HepG2 (cell line): ENCODE measurements around the gene OR10H2. TPM values are rescaled to one million over a fixed set of nuclear protein-coding genes. Genes with fewer than 3 reads are reported as not detected.

ENCODE experiments used
- ATAC-seq: fragments of 200-7000 bp; cut with Tn5 transposase; 3 replicates; pipeline ENCODE4 v1.9.1; 2020; ENCODE audit warnings: mild to moderate bottlenecking, moderate library complexity
- BruUV-seq: library from RNA; stranded (reverse); fragments of 400-500 nt; replicated peaks from 2 replicates; lab custom pipeline; 2021; lab: Mats Ljungman, UMichigan
- CTCF ChIA-PET: fragments of 300-600 bp; formaldehyde crosslinking; extraction: SDS; loops from one replicate; lab custom pipeline; 2021; ENCODE audit warnings: low total read pairs, inconsistent platforms, low intra/inter-chr PET ratio; lab: Yijun Ruan, JAX
- POLR2A ChIA-PET: fragments of 350-600 bp; sonication (Branson Sonifier 250); formaldehyde crosslinking; loops from one replicate; lab custom pipeline; 2020; ENCODE audit warnings: antibody characterized with exemption, inconsistent platforms; lab: Yijun Ruan, JAX
- DNase-seq: peaks from one replicate; pipeline ENCODE4 v3.0.0-alpha.2; 2015; ENCODE audit warnings: low spot score
- FAIRE-seq: peaks from 3 replicates; lab custom pipeline; 2011; peaks lifted over from hg19 to GRCh38; lab: Jason Lieb, UNC
- H2AFZ ChIP-seq: one replicate; pipeline ENCODE4 v1.6.1; 2011; ENCODE audit warnings: low read length, inconsistent platforms
- H3K27ac ChIP-seq: fragments of 300-600 bp; 3 replicates; pipeline ENCODE4 v1.8.0; 2011; ENCODE audit warnings: mixed run types, mild to moderate bottlenecking, mixed read lengths, low read length, inconsistent platforms; ENCODE audit not compliant: insufficient read depth; ENCODE audit errors: extremely low read length
- H3K27me3 ChIP-seq, 2 experiments: fragments of 200-600 bp in 1 of 2; 2 replicates in 1 of 2; 3 replicates in 1 of 2; pipeline versions ENCODE4 v1.6.0 to v1.8.0; 2011; ENCODE audit warnings: low read length in 2 of 2, mild to moderate bottlenecking in 2 of 2, moderate library complexity in 2 of 2, inconsistent platforms in 1 of 2; ENCODE audit not compliant: insufficient read depth in 2 of 2, control insufficient read depth in 1 of 2
- H3K36me3 ChIP-seq, 2 experiments: fragments of 200-600 bp in 1 of 2; replicated peaks in 1 of 2; 2 replicates in 1 of 2; 3 replicates in 1 of 2; pipeline versions ENCODE4 v1.5.1 to v1.8.0; 2011; ENCODE audit warnings: low read length in 2 of 2, inconsistent platforms in 1 of 2; ENCODE audit not compliant: insufficient read depth in 2 of 2, control insufficient read depth in 1 of 2
- H3K4me1 ChIP-seq: 2 replicates; pipeline ENCODE4 v1.5.1; 2012; ENCODE audit warnings: low read length, inconsistent platforms; ENCODE audit not compliant: insufficient read depth
- H3K4me2 ChIP-seq: 2 replicates; pipeline ENCODE4 v1.6.0; 2011; ENCODE audit warnings: low read depth, low read length, inconsistent platforms
- H3K4me3 ChIP-seq, 3 experiments: fragments of 200-600 bp in 1 of 3; sonication (generic), shearing (Covaris generic) in 1 of 3; replicated peaks in 1 of 3; 2 replicates each; pipeline ENCODE4 v1.5.1; 2011 to 2016; ENCODE audit warnings: low read length in 3 of 3, inconsistent platforms in 2 of 3, low read depth in 2 of 3, mild to moderate bottlenecking in 2 of 3, control low read depth in 1 of 3, mixed read lengths in 1 of 3; ENCODE audit not compliant: insufficient read depth in 1 of 3
- H3K79me2 ChIP-seq: one replicate; pipeline ENCODE4 v1.6.1; 2011; ENCODE audit warnings: low read length, inconsistent platforms; ENCODE audit not compliant: insufficient read depth
- H3K9ac ChIP-seq: 2 replicates; pipeline ENCODE4 v1.6.0; 2011; ENCODE audit warnings: mild to moderate bottlenecking, low read depth, low read length, inconsistent platforms; ENCODE audit not compliant: insufficient read depth
- H3K9me3 ChIP-seq: 2 replicates; pipeline ENCODE4 v1.5.1; 2012; ENCODE audit warnings: mild to moderate bottlenecking, low read length
- H4K20me1 ChIP-seq: 2 replicates; pipeline ENCODE4 v1.6.0; 2011; ENCODE audit warnings: inconsistent platforms, mild to moderate bottlenecking, low read length, moderate library complexity; ENCODE audit not compliant: insufficient read depth
- DBP ChIP-seq: sonication (generic); formaldehyde crosslinking; IDR thresholded peaks from 2 replicates; pipeline ENCODE4 v1.4.0; 2020; ENCODE audit warnings: missing genetic modification reagents; ENCODE audit errors: not compliant biosample characterization
- GABPA ChIP-seq, 2 experiments: IDR thresholded peaks; 2 replicates each; pipeline ENCODE4 v1.6.1; 2011 to 2016; ENCODE audit warnings: low read depth in 2 of 2, low read length in 1 of 2, missing biosample characterization in 1 of 2, missing genetic modification characterization in 1 of 2
- HDAC2 ChIP-seq: sonication (generic); formaldehyde crosslinking; IDR thresholded peaks from 2 replicates; pipeline ENCODE4 v1.4.0; 2020; ENCODE audit warnings: missing genetic modification reagents
- HMGXB4 ChIP-seq, 2 experiments: sonication (generic) in 1 of 2; formaldehyde crosslinking in 1 of 2; IDR thresholded peaks; 2 replicates each; pipeline versions ENCODE4 v1.4.0 to v1.6.1; 2018 to 2020; ENCODE audit warnings: missing genetic modification reagents in 2 of 2, borderline replicate concordance in 1 of 2, low read depth in 1 of 2, mild to moderate bottlenecking in 1 of 2, missing biosample characterization in 1 of 2
- HNF1B ChIP-seq: sonication (generic); formaldehyde crosslinking; IDR thresholded peaks from 2 replicates; pipeline ENCODE4 v1.5.1; 2020; ENCODE audit warnings: mild to moderate bottlenecking, moderate library complexity, missing genetic modification reagents
- HOMEZ ChIP-seq: IDR thresholded peaks from 2 replicates; pipeline ENCODE4 v1.6.1; 2016; ENCODE audit warnings: low read depth
- JUN ChIP-seq: sonication (generic); formaldehyde crosslinking; IDR thresholded peaks from 2 replicates; pipeline ENCODE4 v1.4.0; 2020; ENCODE audit warnings: mild to moderate bottlenecking, missing genetic modification reagents
- NFRKB ChIP-seq: fragments of 450-650 bp; IDR thresholded peaks from 2 replicates; pipeline ENCODE4 v1.6.1; 2017
- PCBP1 ChIP-seq: fragments of 200-400 bp; formaldehyde crosslinking; IDR thresholded peaks from 2 replicates; pipeline ENCODE4 v1.6.1; 2017; ENCODE audit warnings: mild to moderate bottlenecking, low read depth, low read length, borderline replicate concordance
- RAD21 ChIP-seq: fragments of 450-650 bp; formaldehyde crosslinking; IDR thresholded peaks from 2 replicates; pipeline ENCODE4 v1.5.0; 2020; ENCODE audit warnings: mild to moderate bottlenecking
- TAF15 ChIP-seq: fragments of 200-400 bp; formaldehyde crosslinking; IDR thresholded peaks from one replicate; pipeline ENCODE4 v1.6.1; 2018; ENCODE audit warnings: mild to moderate bottlenecking, low read depth, low read length; ENCODE audit not compliant: poor library complexity, severe bottlenecking
- TCF12 ChIP-seq, 2 experiments: fragments of 450-650 bp in 1 of 2; sonication (generic) in 1 of 2; formaldehyde crosslinking in 1 of 2; IDR thresholded peaks; 2 replicates each; pipeline versions ENCODE4 v1.6.1 to v1.8.0; 2017 to 2022; ENCODE audit warnings: antibody characterized with exemption in 1 of 2, mild to moderate bottlenecking in 1 of 2, missing genetic modification reagents in 1 of 2, moderate library complexity in 1 of 2
- ZNF354B ChIP-seq: sonication (generic); formaldehyde crosslinking; IDR thresholded peaks from 2 replicates; pipeline ENCODE4 v1.8.0; 2022; ENCODE audit warnings: mild to moderate bottlenecking, missing genetic modification reagents
- ZNF460 ChIP-seq: sonication (generic); formaldehyde crosslinking; IDR thresholded peaks from 2 replicates; pipeline ENCODE4 v1.5.1; 2020; ENCODE audit warnings: missing genetic modification reagents, mild to moderate bottlenecking, borderline replicate concordance
- ZNF572 ChIP-seq: sonication (generic); formaldehyde crosslinking; IDR thresholded peaks from 2 replicates; pipeline ENCODE4 v1.5.1; 2020; ENCODE audit warnings: mild to moderate bottlenecking, missing genetic modification reagents
- WGBS: methylation state at CpG from one replicate; pipeline ENCODE4 v1.1.6; 2017; ENCODE audit warnings: low lambda C conversion rate; 5-methylcytosine and 5-hydroxymethylcytosine counted together
- in situ Hi-C: cut with HindIII; loops from 2 replicates; pipeline ENCODE4 v1.10.0; 2017; ENCODE audit warnings: low pct_unique_long_range_greater_than_20kb; ENCODE audit not compliant: extremely low pct_ligation_motif_present
- intact Hi-C: fragments of 100-400 bp; cut with micrococcal nuclease; formaldehyde crosslinking; loops from one replicate; pipeline ENCODE4 v1.10.0; 2022; ENCODE audit not compliant: unreplicated experiment
- polyA plus RNA-seq, 8 experiments: library from polyadenylated mRNA; depleted of rRNA in 3 of 8; stranded (reverse) in 7 of 8; unstranded in 1 of 8; fragments of >200 nt; fragmentation: Illumina TruSeq in 4 of 8; extraction: Trizol in 4 of 8; gene quantifications; 2 replicates each; pipeline versions ENCODE4 v1.2.1 to v1.2.3, GENCODE V29; 2011 to 2016; ENCODE audit warnings: low read depth in 4 of 8, missing spikeins in 1 of 8, mixed read lengths in 1 of 8; ENCODE audit not compliant: insufficient read depth in 1 of 8
- total RNA-seq, 5 experiments: library from RNA; depleted of rRNA; stranded (reverse); fragments of >200 nt; fragmentation: Illumina TruSeq; extraction: Trizol; gene quantifications; 2 replicates each; pipeline ENCODE4 v1.2.3, GENCODE V29; 2016; ENCODE audit warnings: low read depth in 1 of 5

OR10H2 gene
- total and polyA plus RNA-seq, 2 of the 13 experiments (the other 11 are each of a cell fraction or from before 2014, with no cell fraction given), result not detected

DNA sequence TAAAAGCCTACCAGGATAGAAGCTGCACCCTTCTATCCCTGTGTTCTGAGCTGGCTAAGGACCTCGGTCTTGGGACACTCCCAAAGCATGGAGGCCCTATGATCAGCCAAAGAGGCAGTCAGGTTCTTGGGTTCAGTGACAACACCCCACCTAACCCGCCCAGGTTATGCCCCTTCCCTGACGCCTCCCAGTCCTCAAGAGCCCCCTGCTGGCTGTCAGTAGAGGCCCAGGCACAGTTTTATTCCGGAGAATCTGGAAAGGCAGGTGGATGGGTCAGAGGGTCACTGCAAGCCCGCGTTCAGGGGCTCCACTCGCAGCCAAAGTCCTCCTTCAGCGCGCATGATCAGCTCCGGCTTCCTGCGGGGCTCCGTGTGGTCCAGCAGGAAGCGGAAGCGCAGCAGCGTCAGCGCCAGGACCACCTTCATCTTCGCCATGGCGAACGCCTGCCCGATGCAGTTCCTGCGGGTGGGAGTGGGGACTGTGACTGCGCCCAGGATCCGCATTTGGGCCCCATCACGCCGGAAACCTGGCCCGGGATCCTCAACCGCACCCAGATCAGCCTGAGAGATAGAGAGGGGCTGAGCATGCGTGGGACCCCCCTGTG lies 32.2 kb downstream of the OR10H2 start (continued):
- TF ChIP-seq ZNF460 (CRISPR knock-in tag) (no peak), HNF1B (CRISPR knock-in tag) (no peak), DBP (CRISPR knock-in tag) (no peak), TCF12 (IDR thresholded peaks at IDR 0.05) (no peak), TCF12 (CRISPR knock-in tag; IDR thresholded peaks at IDR 0.05) (no peak), GABPA (IDR thresholded peaks at IDR 0.05; ENCODE audit: low read depth, low read length) (peak; percentile 27; the same call in 1 of the 2 replicates), GABPA (CRISPR knock-in tag; IDR thresholded peaks at IDR 0.05; ENCODE audit: low read depth) (peak; percentile 38; the same call in 1 of the 2 replicates), RAD21 (CRISPR knock-in tag) (peak; percentile 79), PCBP1 (no peak)

DNA sequence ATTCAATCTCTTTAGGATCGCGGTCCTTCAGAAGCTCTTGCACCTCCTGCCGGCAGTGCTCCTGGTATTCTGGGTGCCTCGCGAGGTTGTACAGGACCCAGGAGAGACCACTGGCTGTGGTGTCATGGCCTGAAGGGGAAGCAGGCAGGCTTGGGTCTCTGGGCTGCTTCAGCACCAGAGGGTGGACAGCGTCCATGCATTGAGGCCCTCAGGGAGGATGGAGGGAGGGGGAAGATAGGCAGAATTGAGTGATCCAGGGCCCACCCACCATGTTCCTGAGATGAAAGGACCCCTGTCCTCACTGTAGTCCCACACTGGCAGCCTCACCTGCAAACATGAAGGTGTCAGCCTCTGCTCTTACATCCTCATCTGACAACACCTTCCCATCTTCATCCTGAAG lies 41.8 kb downstream of the OR10H2 start:
- BruUV-seq, result no TSS peak
- Histone ChIP-seq H3K4me3 (no peak overlapping the region), H3K27me3 (no peaks in the 10 kb centered on the region; a peak in 1 of 5 replicates), H3K4me2 (no peak overlapping the region), H3K9ac (no peak overlapping the region), H2AFZ (no peak overlapping the region), H3K9me3 (no peaks in the 10 kb centered on the region), H4K20me1 (0 out of 2 replicates have a peak, but pooled peaks cover 3% of the 10 kb centered on the region), H3K27ac (no peak overlapping the region), H3K36me3 (no peaks in the 10 kb centered on the region), H3K79me2 (no peaks in the 10 kb centered on the region), H3K4me1 (no peaks in the 10 kb centered on the region)
- 0% methylated on average over 2 of the region's 6 CpGs for WGBS
- CTCF ChIA-PET, result no interaction called here
- intact Hi-C loops, result no loop called here
- ATAC-seq (no peak), DNase-seq (no peak), FAIRE-seq (no peak)
- in situ Hi-C loops, result no loop called here
- POLR2A ChIA-PET, result no interaction called here
- no peak for TF ChIP-seq JUN (CRISPR knock-in tag)
- no peak for TF ChIP-seq TAF15
- no peak for TF ChIP-seq NFRKB
- no peak for TF ChIP-seq HOMEZ (CRISPR knock-in tag)
- no peak for TF ChIP-seq ZNF354B
- TF ChIP-seq HDAC2, result peak; percentile 45; the same call in 1 of the 2 replicates
- no peak for TF ChIP-seq HMGXB4 (CRISPR knock-in tag; IDR thresholded peaks at IDR 0.05; ENCODE audit: borderline replicate concordance in 1 of 2, low read depth in 1 of 2)
- no peak for TF ChIP-seq ZNF572 (CRISPR knock-in tag)
